HCT116 (cell line): ENCODE measurements around the gene ZFR2. TPM values are rescaled to one million over a fixed set of nuclear protein-coding genes. Genes with fewer than 3 reads are reported as not detected.

Source experiments
- ATAC-seq: fragments of 200-7000 bp; cut with Tn5 transposase; 2 replicates; pipeline ENCODE4 v1.9.1; 2020; ENCODE audit warnings: mild to moderate bottlenecking, moderate library complexity
- BruUV-seq: library from RNA; stranded (reverse); fragments of 400-500 nt; replicated peaks from 2 replicates; lab custom pipeline; 2021; lab: Mats Ljungman, UMichigan
- CTCF ChIA-PET: fragments of 300-600 bp; sonication (Branson Sonifier 250); formaldehyde crosslinking; loops from one replicate; lab custom pipeline; 2021; ENCODE audit warnings: antibody characterized with exemption; lab: Charles Lee
- POLR2A ChIA-PET: fragments of 300-600, 350-600 bp; sonication (Branson Sonifier 250); formaldehyde crosslinking; loops from one replicate; lab custom pipeline; 2021; ENCODE audit warnings: antibody characterized with exemption; lab: Charles Lee
- RAD21 ChIA-PET, 2 experiments: fragments of 300-600 bp; sonication (Branson Sonifier 250); formaldehyde crosslinking; loops; one replicate each; lab custom pipeline; 2023; ENCODE audit warnings: low total read pairs in 2 of 2; ENCODE audit not compliant: uncharacterized antibody in 2 of 2, unreplicated experiment in 2 of 2, low non-redundant PET in 1 of 2; lab: Charles Lee
- DNase-seq: peaks from one replicate; pipeline ENCODE4 v3.0.0-alpha.2; 2010; ENCODE audit warnings: low read depth, low spot score
- H2AFZ ChIP-seq: fragments of 200-600 bp; shearing (Covaris generic), sonication (generic); 2 replicates; pipeline ENCODE4 v1.6.1; 2017; ENCODE audit warnings: low read depth, mixed run types, mixed read lengths, antibody characterized with exemption, low read length; ENCODE audit not compliant: poor library complexity, severe bottlenecking
- H3K27ac ChIP-seq: 2 replicates; pipeline ENCODE4 v1.5.1; 2012; ENCODE audit warnings: low read depth, low read length
- H3K27me3 ChIP-seq: fragments of 200-600 bp; sonication (generic); 2 replicates; pipeline ENCODE4 v1.6.1; 2016; ENCODE audit warnings: mixed run types, low read length, mixed read lengths; ENCODE audit not compliant: insufficient read depth
- H3K36me3 ChIP-seq, 2 experiments: fragments of 200-500 bp in 1 of 2; fragments of 200-600 bp in 1 of 2; sonication (Bioruptor generic) in 1 of 2; sonication (generic) in 1 of 2; 2 replicates each; pipeline versions ENCODE4 v1.5.1 to v1.6.1; 2014 to 2016; ENCODE audit warnings: low read length in 2 of 2, inconsistent platforms in 1 of 2, mixed read lengths in 1 of 2, mixed run types in 1 of 2; ENCODE audit not compliant: insufficient read depth in 2 of 2, control insufficient read depth in 1 of 2
- H3K4me1 ChIP-seq, 2 experiments: fragments of 200-600 bp in 1 of 2; sonication (generic) in 1 of 2; 2 replicates each; pipeline versions ENCODE4 v1.5.1 to v1.6.1; 2012 to 2017; ENCODE audit warnings: low read length in 2 of 2, inconsistent platforms in 1 of 2, mild to moderate bottlenecking in 1 of 2, mixed read lengths in 1 of 2, mixed run types in 1 of 2, moderate library complexity in 1 of 2; ENCODE audit not compliant: insufficient read depth in 2 of 2, control insufficient read depth in 1 of 2
- H3K4me2 ChIP-seq: fragments of 200-600 bp; sonication (generic); 2 replicates; pipeline ENCODE4 v1.6.1; 2017; ENCODE audit warnings: mixed run types, low read length, mixed read lengths
- H3K4me3 ChIP-seq, 2 experiments: fragments of 200-600 bp in 1 of 2; sonication (generic) in 1 of 2; replicated peaks in 1 of 2; 2 replicates each; pipeline ENCODE4 v1.5.1; 2011 to 2016; ENCODE audit warnings: low read length in 2 of 2, control low read depth in 1 of 2, low read depth in 1 of 2, mild to moderate bottlenecking in 1 of 2, mixed read lengths in 1 of 2, mixed run types in 1 of 2
- H3K79me2 ChIP-seq: fragments of 200-600 bp; sonication (generic); 2 replicates; pipeline ENCODE4 v1.6.1; 2017; ENCODE audit warnings: mild to moderate bottlenecking, mixed run types, low read length, moderate library complexity, mixed read lengths; ENCODE audit not compliant: insufficient read depth
- H3K9ac ChIP-seq: fragments of 200-600 bp; sonication (generic); 2 replicates; pipeline ENCODE4 v1.6.1; 2016; ENCODE audit warnings: low read length, mixed read lengths
- H3K9me2 ChIP-seq: fragments of 200-600 bp; sonication (generic), shearing (Covaris generic); 2 replicates; pipeline ENCODE4 v1.6.1; 2017; ENCODE audit warnings: mixed run types, mild to moderate bottlenecking, moderate library complexity; ENCODE audit not compliant: insufficient read depth
- H3K9me3 ChIP-seq, 2 experiments: fragments of 200-500 bp in 1 of 2; fragments of 200-600 bp in 1 of 2; sonication (Bioruptor generic) in 1 of 2; sonication (generic) in 1 of 2; 2 replicates each; pipeline ENCODE4 v1.6.1; 2014 to 2017; ENCODE audit warnings: low read length in 2 of 2, mixed read lengths in 2 of 2, inconsistent platforms in 1 of 2, low read depth in 1 of 2, mild to moderate bottlenecking in 1 of 2, mixed run types in 1 of 2, moderate library complexity in 1 of 2; ENCODE audit not compliant: control insufficient read depth in 1 of 2, insufficient read depth in 1 of 2
- H4K20me1 ChIP-seq: fragments of 200-600 bp; sonication (generic), shearing (Covaris generic); 2 replicates; pipeline ENCODE4 v1.6.1; 2017; ENCODE audit warnings: mixed run types, mild to moderate bottlenecking, moderate library complexity; ENCODE audit not compliant: insufficient read depth
- EGR1 ChIP-seq: IDR thresholded peaks from 2 replicates; pipeline ENCODE4 v1.6.1; 2012; ENCODE audit warnings: low read depth
- ELF1 ChIP-seq: IDR thresholded peaks from 2 replicates; pipeline ENCODE4 v1.6.1; 2012; ENCODE audit warnings: low read depth, borderline replicate concordance
- FOSL1 ChIP-seq: IDR thresholded peaks from 2 replicates; pipeline ENCODE4 v1.6.1; 2012; ENCODE audit warnings: low read depth
- POLR2A ChIP-seq: IDR thresholded peaks from 2 replicates; pipeline ENCODE4 v1.7.0; 2011; ENCODE audit warnings: borderline replicate concordance; ENCODE audit not compliant: insufficient read depth, insufficient read length; ENCODE audit errors: extremely low read depth
- RAD21 ChIP-seq: IDR thresholded peaks from 2 replicates; pipeline ENCODE4 v1.6.1; 2012; ENCODE audit warnings: low read depth, mild to moderate bottlenecking
- SP1 ChIP-seq: IDR thresholded peaks from 2 replicates; pipeline ENCODE4 v1.6.1; 2012; ENCODE audit warnings: low read depth
- SRF ChIP-seq: IDR thresholded peaks from 2 replicates; pipeline ENCODE4 v1.6.1; 2012; ENCODE audit warnings: low read depth
- TCF7L2 ChIP-seq: IDR thresholded peaks from 2 replicates; pipeline ENCODE4 v1.7.0; 2011; ENCODE audit warnings: borderline replicate concordance, inconsistent platforms; ENCODE audit not compliant: insufficient read depth, insufficient read length; ENCODE audit errors: extremely low read depth
- YY1 ChIP-seq: IDR thresholded peaks from 2 replicates; pipeline ENCODE4 v1.6.1; 2011; ENCODE audit warnings: low read length, low read depth, moderate library complexity, mild to moderate bottlenecking; ENCODE audit not compliant: insufficient replicate concordance; ENCODE audit errors: extremely low read depth
- ZFX ChIP-seq: fragments of 450-650 bp; IDR thresholded peaks from 2 replicates; pipeline ENCODE4 v1.6.1; 2017
- ZNF274 ChIP-seq: fragments of 200-500 bp; sonication (Bioruptor generic); IDR thresholded peaks from 2 replicates; pipeline ENCODE4 v1.6.1; 2014; ENCODE audit warnings: mild to moderate bottlenecking, low read depth, low read length, inconsistent platforms
- intact Hi-C: fragments of 100-400 bp; cut with micrococcal nuclease; formaldehyde crosslinking; loops from 2 replicates; pipeline ENCODE4 v1.10.0; 2022
- total RNA-seq: library from RNA; stranded (reverse); gene quantifications from one replicate; pipeline ENCODE4 v1.2.1, GENCODE V29; 2021; ENCODE audit not compliant: unreplicated experiment
- TF ChIP-seq, protein P1 (sequence below): IDR thresholded peaks from 2 replicates; pipeline ENCODE4 v1.6.1; 2011; ENCODE audit warnings: mild to moderate bottlenecking, low read length, moderate library complexity; ENCODE audit not compliant: insufficient replicate concordance; ENCODE audit errors: extremely low read depth

The ZFR2 gene
- total RNA-seq, 1 experiment from 2014 or later: 0.34 TPM

DNA sequence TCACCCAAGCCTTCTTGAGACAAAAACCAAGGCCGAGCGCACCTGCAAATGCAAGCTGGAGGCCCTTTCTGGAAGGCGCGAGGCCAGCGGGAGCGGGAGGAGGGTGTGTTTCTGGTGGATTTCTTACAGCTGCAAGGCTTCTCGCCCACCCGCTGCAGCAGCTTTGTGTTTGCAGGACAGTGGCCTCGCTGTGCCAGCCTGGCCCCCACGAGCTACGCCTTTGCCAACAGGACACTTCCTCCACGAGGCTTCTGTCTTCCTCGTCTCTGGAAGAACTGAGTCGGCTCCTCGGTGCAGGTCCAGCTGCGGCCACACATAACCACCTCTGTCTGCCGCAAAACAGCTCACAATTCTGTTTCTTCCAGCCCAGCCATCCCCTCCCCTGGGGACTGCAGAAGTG lies 21.8 kb upstream of the ZFR2 start:
- ATAC-seq (no peak), DNase-seq (no peak)
- H3K9ac ChIP-seq: no peak overlapping the region
- H4K20me1 ChIP-seq: no peaks in the 10 kb centered on the region
- no peak overlapping the region for H2AFZ ChIP-seq
- no TSS peak for BruUV-seq
- ChIA-PET POLR2A (no interaction called here), CTCF (interaction anchor here (1.1 kb wide), 1 partner anchor 38 kb away, joined by 4 read pairs; no protein-coding TSS in a partner anchor), RAD21 (interaction anchor here in 1 of 2 experiments (0.7 kb wide), 1 partner anchor 347 kb away, joined by 5 read pairs; no protein-coding TSS in a partner anchor)
- no peaks in the 10 kb centered on the region for H3K27me3 ChIP-seq
- H3K9me3 ChIP-seq: no peaks in the 10 kb centered on the region
- H3K4me2 ChIP-seq: no peak overlapping the region
- no peak overlapping the region for H3K4me3 ChIP-seq
- TF ChIP-seq YY1: no peak
- TF ChIP-seq RAD21: no peak
- TF ChIP-seq FOSL1: no peak
- TF ChIP-seq SRF: no peak
- no peak for TF ChIP-seq POLR2A
- TF ChIP-seq SP1: no peak
- TF ChIP-seq TCF7L2: no peak
- no peak for TF ChIP-seq ZFX
- TF ChIP-seq EGR1: no peak
- no peak for TF ChIP-seq ZNF274
- TF ChIP-seq, protein P1, sequence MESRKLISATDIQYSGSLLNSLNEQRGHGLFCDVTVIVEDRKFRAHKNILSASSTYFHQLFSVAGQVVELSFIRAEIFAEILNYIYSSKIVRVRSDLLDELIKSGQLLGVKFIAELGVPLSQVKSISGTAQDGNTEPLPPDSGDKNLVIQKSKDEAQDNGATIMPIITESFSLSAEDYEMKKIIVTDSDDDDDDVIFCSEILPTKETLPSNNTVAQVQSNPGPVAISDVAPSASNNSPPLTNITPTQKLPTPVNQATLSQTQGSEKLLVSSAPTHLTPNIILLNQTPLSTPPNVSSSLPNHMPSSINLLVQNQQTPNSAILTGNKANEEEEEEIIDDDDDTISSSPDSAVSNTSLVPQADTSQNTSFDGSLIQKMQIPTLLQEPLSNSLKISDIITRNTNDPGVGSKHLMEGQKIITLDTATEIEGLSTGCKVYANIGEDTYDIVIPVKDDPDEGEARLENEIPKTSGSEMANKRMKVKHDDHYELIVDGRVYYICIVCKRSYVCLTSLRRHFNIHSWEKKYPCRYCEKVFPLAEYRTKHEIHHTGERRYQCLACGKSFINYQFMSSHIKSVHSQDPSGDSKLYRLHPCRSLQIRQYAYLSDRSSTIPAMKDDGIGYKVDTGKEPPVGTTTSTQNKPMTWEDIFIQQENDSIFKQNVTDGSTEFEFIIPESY: no peak
- no peak for TF ChIP-seq ELF1
- H3K36me3 ChIP-seq: no peaks in the 10 kb centered on the region
- peaks cover 3 to 13% of the 10 kb centered on the region in 2 experiments; a peak in 3 of 4 replicates for H3K4me1 ChIP-seq
- H3K79me2 ChIP-seq: no peaks in the 10 kb centered on the region
- H3K9me2 ChIP-seq: no peaks in the 10 kb centered on the region
- intact Hi-C loops: no loop called here
- H3K27ac ChIP-seq: no peak overlapping the region
